Activated T-cell treated with anti-CD3 and anti-CD28 coated beads for 24 hours (primary cell): ENCODE data around the gene PTEN.
"Not testable (repeated sequence)": the region's sequence is repeated elsewhere in the genome, so short reads cannot be mapped to it uniquely, and the experiment has no call there.

Source experiments
- DNase-seq: peaks from one replicate; pipeline ENCODE4 v3.0.0-alpha.2; 2020; ENCODE audit warnings: low read depth

Gene PTEN

DNA sequence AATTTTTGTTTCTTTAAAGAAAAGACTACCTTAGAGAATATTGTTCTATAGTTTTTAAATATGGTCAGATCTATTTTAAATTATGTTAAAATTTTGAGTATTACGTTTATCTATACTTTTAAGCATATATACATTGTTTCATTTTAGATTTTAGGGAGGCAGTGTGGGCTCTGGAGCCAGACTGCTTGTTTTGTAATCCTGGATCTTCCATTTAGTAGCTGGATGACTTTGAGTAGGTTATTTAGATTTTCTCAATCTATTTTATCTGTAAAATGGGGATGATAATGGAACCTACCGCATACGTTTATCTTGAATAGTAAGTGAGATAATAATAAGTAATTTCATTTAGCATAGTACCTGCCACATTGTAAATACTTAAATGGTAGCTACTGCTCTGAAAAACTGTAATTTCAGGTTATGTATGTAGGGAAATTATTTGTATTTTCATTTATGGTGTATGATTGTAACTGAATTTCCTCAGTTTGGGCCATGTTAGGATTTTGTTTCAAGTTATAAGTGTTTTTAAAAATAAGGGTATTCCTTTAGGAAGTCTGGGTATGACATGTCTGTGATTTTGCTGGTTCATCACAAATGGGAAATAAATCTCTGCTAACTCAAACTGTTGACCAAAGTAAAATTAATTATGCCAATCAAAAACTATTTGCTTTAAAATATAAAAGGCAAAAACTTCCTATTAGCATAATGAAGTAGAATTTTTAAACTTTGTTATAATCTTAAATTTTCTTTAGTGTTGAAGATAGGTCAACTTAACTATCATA lies 6.5 kb downstream of the PTEN start:
- no peak for DNase-seq

GRCh38 chr10:87872828-87873227 lies 9.4 kb downstream of the PTEN start:
- no peak for DNase-seq

GRCh38 chr10:87873656-87874055 lies 10.2 kb downstream of the PTEN start:
- no peak for DNase-seq

DNA sequence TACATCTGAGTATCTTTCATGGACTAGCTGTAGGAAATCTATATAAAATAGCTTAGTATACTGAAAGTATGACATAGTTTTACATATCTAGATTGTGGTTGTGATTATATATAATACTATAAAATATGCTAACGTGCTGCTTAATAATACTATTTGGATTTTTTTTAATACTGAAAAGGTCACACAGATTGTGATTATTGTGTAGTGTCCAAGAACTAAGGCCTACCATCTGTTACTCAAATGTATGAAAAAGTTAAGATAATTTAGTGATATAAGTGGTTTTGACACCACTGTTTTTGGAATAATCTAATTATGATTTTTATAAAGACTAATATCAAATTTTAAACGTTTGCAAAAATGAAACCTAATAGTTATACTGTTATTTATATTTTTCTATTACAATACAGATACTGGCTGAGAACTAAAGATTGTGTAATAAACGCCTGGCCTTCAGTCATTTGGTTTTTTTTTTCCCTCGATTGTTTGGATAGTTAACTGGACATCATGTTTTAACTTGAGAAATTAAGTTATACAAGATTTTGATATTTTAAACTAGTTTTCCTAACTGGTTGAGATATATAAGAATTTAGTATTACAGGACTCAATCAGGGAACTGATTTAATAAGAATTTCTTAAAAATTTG lies 12.6 kb downstream of the PTEN start:
- DNase-seq, result no peak

DNA sequence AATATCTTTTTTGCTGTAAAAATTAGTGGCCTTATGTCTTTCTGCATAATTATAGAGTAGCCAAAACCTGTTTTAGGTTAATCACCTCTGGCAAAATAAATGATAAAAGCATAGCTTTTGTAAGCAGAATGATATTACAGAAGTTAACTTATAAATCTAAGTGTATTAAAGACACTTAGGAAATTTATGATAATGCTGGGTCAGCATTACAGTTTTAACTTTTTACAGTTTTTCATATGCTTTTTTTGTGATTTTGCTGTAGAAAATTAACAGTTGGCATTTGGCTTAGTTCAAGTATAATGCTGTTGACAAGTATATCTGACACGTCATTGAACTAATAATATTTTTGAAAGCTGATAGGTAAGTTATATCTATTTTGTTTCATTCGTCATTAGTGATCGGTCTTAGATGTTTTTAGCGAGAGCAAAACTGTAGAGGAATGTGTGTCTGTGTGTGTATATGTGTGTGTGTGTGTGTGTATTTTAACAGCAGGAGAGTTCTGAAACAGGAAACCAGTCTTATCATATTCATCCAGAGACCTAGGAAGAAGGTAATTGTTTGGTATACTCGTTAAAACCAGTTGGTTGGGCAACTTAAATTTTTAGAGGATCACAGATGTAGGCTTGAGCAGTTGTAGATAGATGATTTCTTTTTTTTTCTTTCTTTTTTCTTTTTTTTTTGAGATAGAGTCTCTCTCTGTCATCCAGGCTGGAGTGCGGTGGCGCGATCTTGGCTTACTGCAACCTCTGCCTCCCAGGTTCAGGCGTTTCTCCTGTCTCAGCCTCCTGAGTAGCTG lies 15.4 kb downstream of the PTEN start:
- no peak for DNase-seq

DNA sequence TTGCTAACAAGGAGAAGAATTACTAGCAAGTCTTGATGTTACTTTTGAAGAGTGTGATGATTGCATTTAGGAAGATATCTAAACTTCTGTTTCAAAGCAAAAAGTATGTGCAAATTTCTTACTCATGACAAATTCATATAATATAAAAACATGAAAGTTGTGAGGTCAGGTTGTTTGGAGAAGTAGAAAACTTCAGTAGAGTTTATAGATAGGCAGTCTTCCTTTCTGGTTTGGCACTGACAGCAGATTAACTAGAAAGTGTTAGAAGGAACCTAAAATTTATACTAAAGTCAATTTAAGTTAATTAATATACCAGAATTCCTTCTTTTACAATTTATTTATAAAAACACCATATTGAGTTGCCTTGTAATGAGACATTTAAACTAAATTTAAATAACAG lies 16.9 kb downstream of the PTEN start:
- no peak for DNase-seq

DNA sequence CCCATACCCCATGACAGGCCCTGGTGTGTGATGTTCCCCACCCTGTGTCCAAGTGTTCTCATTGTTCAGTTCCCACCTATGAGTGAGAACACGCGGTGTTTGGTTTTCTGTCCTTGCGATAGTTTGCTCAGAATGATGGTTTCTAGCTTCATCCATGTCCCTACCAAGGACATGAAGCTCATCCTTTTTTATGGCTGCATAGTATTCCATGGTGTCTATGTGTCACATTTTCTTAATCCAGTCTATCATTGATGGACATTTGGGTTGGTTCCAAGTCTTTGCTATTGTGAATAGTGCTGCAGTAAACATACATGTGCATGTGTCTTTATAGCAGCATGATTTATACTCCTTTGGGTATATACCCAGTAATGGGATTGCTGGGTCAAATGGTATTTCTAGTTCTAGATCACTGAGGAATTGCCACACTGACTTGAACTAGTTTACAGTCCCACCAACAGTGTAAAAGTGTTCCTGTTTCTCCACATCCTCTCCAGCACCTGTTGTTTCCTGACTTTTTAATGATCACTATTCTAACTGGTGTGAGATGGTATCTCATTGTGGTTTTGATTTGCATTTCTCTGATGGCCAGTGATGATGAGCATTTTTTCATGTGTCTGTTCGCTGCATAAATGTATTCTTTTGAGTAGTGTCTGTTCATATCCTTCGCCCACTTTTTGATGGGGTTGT lies 18.1 kb downstream of the PTEN start:
- not testable (repeated sequence) for DNase-seq

- no peak for DNase-seq
Measured at GRCh38 chr10:87882555-87883294, 19.3 kb downstream of the PTEN start.

GRCh38 chr10:87886635-87887034 lies 23.2 kb downstream of the PTEN start:
- no peak for DNase-seq

GRCh38 chr10:87887146-87887545 lies 23.7 kb downstream of the PTEN start:
- DNase-seq, result no peak

DNA sequence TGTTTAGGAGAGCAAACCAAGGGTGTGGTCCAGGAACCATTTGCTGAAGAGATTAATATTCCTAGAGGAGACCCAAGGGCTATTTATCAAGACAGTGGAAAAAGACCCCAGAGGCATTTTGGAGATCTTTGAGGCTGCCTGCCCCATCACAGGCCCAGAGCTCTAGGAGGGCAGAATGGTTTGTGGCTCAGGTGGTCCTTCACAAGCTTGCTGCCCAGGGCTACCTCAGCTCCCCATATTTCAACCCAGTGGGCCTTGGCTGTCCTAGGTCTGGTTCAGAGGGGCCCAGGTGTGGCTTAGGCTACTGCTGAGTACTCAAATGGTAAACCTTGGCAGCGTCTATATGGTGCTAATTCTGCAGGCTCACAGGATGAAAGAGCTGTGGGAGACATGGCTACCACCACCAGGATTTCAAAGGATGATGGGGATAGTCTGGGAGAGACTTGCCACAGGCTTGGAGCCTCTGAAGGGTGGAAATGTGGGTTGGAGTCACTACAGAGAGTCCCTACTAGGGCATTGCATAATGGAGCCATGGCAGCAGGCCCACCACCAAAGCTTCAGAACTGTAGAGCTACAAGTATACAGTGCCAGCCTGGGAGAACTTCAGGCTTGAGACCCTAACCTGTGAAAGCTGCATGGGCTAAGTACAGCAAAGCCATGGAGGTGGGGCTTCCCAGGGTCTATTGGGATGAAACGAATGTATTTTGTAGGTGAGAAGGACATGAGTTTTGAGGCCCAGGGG lies 24.3 kb downstream of the PTEN start:
- no peak for DNase-seq

DNA sequence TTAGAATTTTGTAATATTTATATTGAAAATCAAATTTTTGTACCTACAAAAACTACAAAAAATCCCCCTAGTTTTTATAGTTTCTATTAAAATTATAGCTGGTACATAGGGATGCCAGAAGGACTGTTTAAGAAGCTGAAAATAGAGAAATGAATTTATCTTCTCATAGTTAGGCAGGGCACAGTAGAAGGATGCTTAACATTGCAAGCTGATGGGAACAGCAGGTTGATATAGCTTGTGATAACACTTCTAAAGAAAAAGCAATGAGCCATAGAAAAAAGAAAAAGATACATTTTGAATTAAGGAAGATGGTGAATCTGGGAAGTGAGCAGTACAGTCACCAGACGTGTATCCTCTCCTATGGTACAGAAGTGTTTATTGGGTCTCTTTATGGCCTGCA lies 32.0 kb downstream of the PTEN start:
- DNase-seq, result no peak

DNA sequence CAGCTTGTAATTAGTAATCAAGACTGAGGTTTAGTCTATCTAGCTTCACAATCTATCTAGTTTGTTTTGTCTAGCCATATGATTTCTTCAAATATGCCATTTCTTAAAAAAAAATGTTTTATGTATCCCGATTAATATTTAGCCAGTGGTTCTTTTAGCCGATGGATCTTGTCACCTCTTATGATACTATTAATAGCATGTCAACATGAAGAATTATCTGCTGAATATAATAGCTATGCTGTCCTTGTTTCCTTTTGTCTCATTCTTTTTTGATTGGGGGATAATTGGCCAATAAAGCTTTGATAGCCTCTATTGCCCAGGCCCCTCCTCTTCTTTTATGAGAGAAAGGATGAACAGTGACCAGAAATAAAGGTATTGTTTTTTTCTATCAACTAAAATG lies 32.8 kb downstream of the PTEN start:
- DNase-seq, result no peak

DNA sequence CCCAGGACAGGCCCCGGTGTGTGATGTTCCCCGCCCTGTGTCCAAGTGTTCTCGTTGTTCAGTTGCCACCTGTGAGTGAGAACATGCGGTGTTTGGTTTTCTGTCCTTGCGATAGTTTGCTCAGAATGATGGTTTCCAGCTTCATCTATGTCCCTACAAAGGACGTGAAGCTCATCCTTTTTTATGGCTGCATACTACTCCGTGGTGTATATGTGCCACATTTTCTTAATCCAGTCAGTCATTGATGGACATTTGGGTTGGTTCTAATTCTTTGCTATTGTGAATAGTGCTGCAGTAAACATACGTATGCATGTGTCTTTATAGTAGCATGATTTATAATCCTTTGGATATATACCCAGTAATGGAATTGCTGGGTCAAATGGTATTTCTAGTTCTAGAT lies 34.5 kb downstream of the PTEN start:
- DNase-seq, result not testable (repeated sequence)

DNA sequence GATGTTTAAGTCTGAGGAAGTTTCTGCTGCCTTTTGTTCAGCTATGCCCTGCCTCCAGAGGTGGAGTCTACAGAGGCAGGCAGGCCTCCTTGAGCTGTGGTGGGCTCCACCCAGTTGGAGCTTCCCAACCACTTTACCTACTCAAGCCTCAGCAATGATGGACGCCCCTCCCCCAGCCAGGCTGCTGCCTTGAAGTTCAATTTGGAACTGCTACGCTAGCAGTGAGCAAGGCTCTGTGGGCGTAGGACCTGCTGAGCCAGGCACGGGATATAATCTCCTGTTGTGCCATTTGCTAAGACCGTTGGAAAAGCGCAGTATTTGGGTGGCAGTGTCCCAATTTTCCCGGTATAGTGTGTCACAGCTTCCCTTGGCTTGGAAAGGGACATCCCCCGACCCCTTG lies 40.0 kb downstream of the PTEN start:
- DNase-seq, result not testable (repeated sequence)

DNA sequence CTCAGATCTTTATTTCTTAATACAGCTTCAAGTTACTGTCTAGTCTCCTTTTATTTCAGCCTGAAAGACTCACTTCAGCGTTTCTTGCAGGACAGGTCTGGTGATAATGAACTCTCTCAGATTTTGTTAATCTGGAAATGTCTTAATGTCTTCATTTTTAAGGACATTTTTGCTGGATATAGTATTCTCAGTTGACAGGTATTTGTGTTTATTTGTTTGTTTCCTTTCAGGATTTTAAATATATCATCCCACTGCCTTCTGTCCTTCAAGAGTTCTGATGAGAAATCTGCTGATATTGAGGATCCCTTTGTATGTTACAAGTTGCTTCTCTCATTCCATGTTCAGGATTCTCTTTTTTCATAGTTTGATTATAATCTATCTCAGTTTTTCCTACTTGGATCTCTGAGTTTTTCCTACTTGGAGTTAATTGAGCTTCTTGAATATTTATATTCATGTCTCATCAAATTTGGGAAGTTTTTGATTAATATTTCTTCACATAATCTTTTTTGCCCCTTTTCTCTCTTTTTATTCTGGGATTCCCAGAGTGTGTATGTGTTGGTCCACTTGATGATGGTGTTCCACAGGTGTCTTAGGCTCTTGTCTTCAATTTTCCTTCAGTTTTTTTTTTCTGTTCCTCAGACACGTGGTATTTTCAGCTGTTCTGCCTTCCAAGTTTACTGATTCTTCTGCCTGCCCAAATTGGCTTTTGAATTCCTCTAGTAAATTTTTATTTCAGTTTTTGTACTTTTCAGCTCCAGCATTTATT lies 49.9 kb downstream of the PTEN start:
- no peak for DNase-seq

DNA sequence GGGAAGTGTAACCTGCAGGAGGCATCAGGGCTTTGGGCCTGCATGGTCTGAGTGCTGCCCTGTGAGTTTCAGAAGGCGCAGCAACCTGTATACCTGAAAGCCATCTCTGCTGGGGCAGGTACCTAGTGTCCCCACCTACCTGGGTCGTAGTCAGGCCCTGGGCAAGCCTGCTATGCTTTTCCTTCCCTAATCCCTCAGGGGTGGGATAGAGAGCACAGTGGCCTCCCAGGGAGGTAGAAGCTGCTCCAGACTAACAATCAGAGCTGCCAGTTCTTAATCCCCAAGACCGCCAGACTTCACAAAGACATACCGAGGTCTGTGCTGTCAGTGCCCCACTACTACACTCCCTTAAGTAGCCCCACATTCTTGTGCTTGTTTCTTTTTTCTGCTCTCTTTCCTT lies 52.0 kb downstream of the PTEN start:
- DNase-seq, result no peak

GRCh38 chr10:87915989-87916388 lies 52.6 kb downstream of the PTEN start:
- DNase-seq, result no peak

- no peak for DNase-seq
Measured at GRCh38 chr10:87916515-87916914, 53.1 kb downstream of the PTEN start.

GRCh38 chr10:87918254-87918859 lies 54.9 kb downstream of the PTEN start:
- DNase-seq, result no peak
